B cell (primary cell): ENCODE measurements around the gene TACR2. TPM values are rescaled to one million over a fixed set of nuclear protein-coding genes. Genes with fewer than 3 reads are reported as not detected.

Experiments
- ATAC-seq: fragments of 200-7000 bp; cut with Tn5 transposase; one replicate; pipeline ENCODE4 v1.10.0; 2021; ENCODE audit warnings: low read depth, mild to moderate bottlenecking, moderate number of reproducible peaks, moderate library complexity
- CTCF ChIA-PET: fragments of 350-600 bp; sonication (Branson Sonifier 250); formaldehyde crosslinking; loops from one replicate; lab custom pipeline; 2021; ENCODE audit warnings: antibody characterized with exemption, inconsistent platforms; lab: Charles Lee
- POLR2A ChIA-PET: fragments of 350-600 bp; sonication (Branson Sonifier 250); formaldehyde crosslinking; loops from one replicate; lab custom pipeline; 2021; ENCODE audit warnings: antibody characterized with exemption; lab: Charles Lee
- DNase-seq: peaks from one replicate; pipeline ENCODE4 v3.0.0; 2013
- H2AFZ ChIP-seq: 2 replicates; pipeline ENCODE4 v1.6.1; 2012; ENCODE audit warnings: mild to moderate bottlenecking, low read depth, low read length; ENCODE audit not compliant: insufficient read depth, poor library complexity, severe bottlenecking
- H3K27ac ChIP-seq, 2 donors: 1 replicate in 1 of 2; 2 replicates in 1 of 2; pipeline ENCODE4 v1.5.1; 2012 to 2013; ENCODE audit warnings: low read length in 2 of 2, mild to moderate bottlenecking in 2 of 2, moderate library complexity in 1 of 2
- H3K27me3 ChIP-seq, 4 experiments: fragments of 200-600 bp in 1 of 4; sonication (generic) in 1 of 4; replicated peaks in 1 of 4; 1 replicate in 2 of 4; 2 replicates in 2 of 4; pipeline versions ENCODE4 v1.6.1 to v1.7.0; 2013 to 2016; ENCODE audit warnings: low read length in 3 of 4, mild to moderate bottlenecking in 2 of 4, mixed read lengths in 1 of 4, moderate library complexity in 1 of 4; ENCODE audit not compliant: insufficient read depth in 4 of 4, control insufficient read depth in 3 of 4; ENCODE audit errors: control extremely low read depth in 1 of 4
- H3K36me3 ChIP-seq, 2 experiments: replicated peaks in 1 of 2; 1 replicate in 1 of 2; 2 replicates in 1 of 2; pipeline versions ENCODE4 v1.6.1 to v1.7.1; 2013; ENCODE audit warnings: low read length in 1 of 2; ENCODE audit not compliant: insufficient read depth in 2 of 2, control insufficient read depth in 1 of 2; ENCODE audit errors: control extremely low read depth in 1 of 2, extremely low read depth in 1 of 2
- H3K4me1 ChIP-seq, 2 donors: fragments of 200-600 bp in 1 of 2; sonication (generic) in 1 of 2; 1 replicate in 1 of 2; 2 replicates in 1 of 2; pipeline versions ENCODE4 v1.5.1 to v1.6.1; 2013 to 2017; ENCODE audit warnings: low read length in 2 of 2; ENCODE audit not compliant: control insufficient read depth in 2 of 2, insufficient read depth in 2 of 2
- H3K4me2 ChIP-seq: replicated peaks from 2 replicates; pipeline ENCODE3; 2012; ENCODE audit warnings: mild to moderate bottlenecking, low read depth, low read length; ENCODE audit not compliant: poor library complexity, severe bottlenecking
- H3K4me3 ChIP-seq, 5 experiments: fragments of 200-600 bp in 1 of 5; sonication (generic) in 1 of 5; 1 replicate in 3 of 5; 2 replicates in 2 of 5; pipeline versions ENCODE4 v1.5.1 to v1.7.0; 2011 to 2016; ENCODE audit warnings: low read length in 4 of 5, mild to moderate bottlenecking in 4 of 5, low read depth in 2 of 5, control low read depth in 1 of 5, moderate library complexity in 1 of 5; ENCODE audit not compliant: insufficient read depth in 1 of 5; ENCODE audit errors: control extremely low read depth in 1 of 5, extremely low read depth in 1 of 5
- H3K79me2 ChIP-seq: fragments of 200-600 bp; sonication (generic); one replicate; pipeline ENCODE4 v1.6.0; 2016; ENCODE audit warnings: low read length; ENCODE audit not compliant: control insufficient read depth, insufficient read depth
- H3K9ac ChIP-seq: fragments of 200-600 bp; sonication (generic); 2 replicates; pipeline ENCODE4 v1.6.1; 2017; ENCODE audit warnings: mild to moderate bottlenecking, low read length, moderate library complexity
- H3K9me3 ChIP-seq, 3 donors: one replicate each; pipeline versions ENCODE4 v1.6.1 to v1.7.1; 2013; ENCODE audit warnings: low read length in 2 of 3; ENCODE audit not compliant: control insufficient read depth in 2 of 3, insufficient read depth in 1 of 3; ENCODE audit errors: control extremely low read depth in 1 of 3
- H4K20me1 ChIP-seq: 2 replicates; pipeline ENCODE4 v1.6.0; 2012; ENCODE audit warnings: mild to moderate bottlenecking, low read length; ENCODE audit not compliant: insufficient read depth, control insufficient read depth, poor library complexity, severe bottlenecking
- H3K27ac Mint-ChIP-seq: one replicate; pipeline ENCODE4 v1.8.0; 2021; ENCODE audit warnings: mixed read lengths
- H3K27me3 Mint-ChIP-seq: one replicate; pipeline ENCODE4 v1.8.0; 2021; ENCODE audit warnings: mixed read lengths
- H3K4me1 Mint-ChIP-seq: one replicate; pipeline ENCODE4 v1.8.0; 2021; ENCODE audit warnings: mixed read lengths
- H3K4me3 Mint-ChIP-seq: one replicate; pipeline ENCODE4 v1.8.0; 2021; ENCODE audit warnings: mixed read lengths
- H3K9me3 Mint-ChIP-seq: one replicate; pipeline ENCODE4 v1.8.0; 2022; ENCODE audit warnings: mixed read lengths; ENCODE audit not compliant: insufficient read depth
- EZH2 ChIP-seq: IDR thresholded peaks from 2 replicates; pipeline ENCODE4 v1.6.1; 2012; ENCODE audit warnings: borderline replicate concordance, low read depth, mild to moderate bottlenecking, moderate library complexity, low read length; ENCODE audit not compliant: insufficient read depth, poor library complexity, severe bottlenecking
- WGBS: methylation state at CpG from one replicate; pipeline ENCODE4 v1.1.5; 2013; ENCODE audit warnings: missing lambda C conversion rate; ENCODE audit not compliant: insufficient coverage; 5-methylcytosine and 5-hydroxymethylcytosine counted together
- intact Hi-C: fragments of 100-400 bp; cut with micrococcal nuclease; formaldehyde crosslinking; loops from one replicate; pipeline ENCODE4 v1.10.0; 2022
- polyA plus RNA-seq: library from polyadenylated mRNA; depleted of rRNA; stranded (reverse); fragments of >200 nt; gene quantifications from 2 replicates; pipeline ENCODE4 v1.2.3, GENCODE V29; 2012
- total RNA-seq, 2 donors: library from RNA; stranded (reverse); fragments of 120-200 nt in 1 of 2; gene quantifications; 1 replicate in 1 of 2; 2 replicates in 1 of 2; pipeline versions ENCODE4 v1.2.3 to v1.2.4, GENCODE V29; 2013 to 2022
- TF ChIP-seq, protein P1 (sequence below): fragments of 200-600 bp; IDR thresholded peaks from one replicate; pipeline ENCODE4 v1.8.0; 2022; ENCODE audit warnings: antibody characterized with exemption, mild to moderate bottlenecking

Gene TACR2
- total and polyA plus RNA-seq, 2 donors (not counting 1 experiment from before 2014, with no cell fraction given) = 0.18 TPM; not detected in 1

DNA sequence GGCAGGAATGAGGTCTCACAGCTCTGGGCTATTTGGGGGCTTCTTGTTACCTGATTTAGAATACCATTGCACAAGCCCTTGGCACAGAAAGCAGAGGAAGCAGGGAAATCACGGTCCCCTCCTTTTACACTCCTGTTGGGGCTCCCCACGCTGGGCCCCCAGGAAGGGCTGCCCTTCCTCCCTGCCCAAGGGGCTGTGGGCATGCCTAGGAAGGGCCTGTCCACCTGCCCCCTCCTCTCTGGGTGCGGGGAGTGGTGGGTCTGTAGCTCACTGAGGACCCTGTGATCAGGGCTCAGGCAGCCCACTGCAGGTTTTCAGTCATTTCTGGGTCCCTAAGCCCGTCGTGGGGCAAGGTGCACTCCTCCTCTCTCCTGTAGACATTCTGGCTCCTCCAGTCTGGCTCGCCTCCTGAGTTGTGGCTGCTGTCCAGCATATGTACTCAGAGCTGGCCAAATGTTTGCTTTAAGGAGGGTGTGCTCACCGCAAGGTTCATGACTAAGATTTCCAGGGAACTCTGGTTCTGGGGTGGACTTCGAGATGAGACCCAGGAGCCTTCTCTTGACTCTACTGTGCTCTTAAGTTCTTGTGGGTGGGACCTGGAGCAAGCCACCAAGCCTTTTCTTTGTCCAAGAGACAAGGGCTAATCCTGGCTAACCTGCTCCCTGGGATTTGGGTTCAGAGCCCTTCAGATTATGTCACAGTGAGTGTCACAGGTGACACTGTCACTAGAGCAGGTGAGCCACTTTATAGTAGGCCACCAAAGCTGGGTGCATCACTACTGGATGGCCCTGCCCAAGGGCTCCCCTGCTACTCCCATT is 56.0 kb downstream of the TACR2 start:
- ChIA-PET CTCF (no interaction called here), POLR2A (no interaction called here)
- Histone ChIP-seq H3K4me2 (no peak overlapping the region), H2AFZ (no peak overlapping the region), H3K4me1 (peaks cover 0 to 13% of the 10 kb centered on the region in 2 donors), H3K9ac (no peak overlapping the region), H3K27me3 (no peaks in the 10 kb centered on the region), H3K27ac (no peak overlapping the region), H3K4me3 (no peak overlapping the region), H3K9me3 (no peaks in the 10 kb centered on the region), H3K36me3 (peaks cover 0 to 31% of the 10 kb centered on the region in 2 experiments), H4K20me1 (peaks cover 27% of the 10 kb centered on the region), H3K79me2 (peaks cover 43% of the 10 kb centered on the region)
- WGBS = 93% methylated on average over 8 of the region's 8 CpGs
- H3K27me3 Mint-ChIP-seq = no peaks in the 10 kb centered on the region
- no peaks in the 10 kb centered on the region for H3K9me3 Mint-ChIP-seq
- ATAC-seq = no peak
- H3K4me3 Mint-ChIP-seq = no peak overlapping the region
- TF ChIP-seq, protein P1, sequence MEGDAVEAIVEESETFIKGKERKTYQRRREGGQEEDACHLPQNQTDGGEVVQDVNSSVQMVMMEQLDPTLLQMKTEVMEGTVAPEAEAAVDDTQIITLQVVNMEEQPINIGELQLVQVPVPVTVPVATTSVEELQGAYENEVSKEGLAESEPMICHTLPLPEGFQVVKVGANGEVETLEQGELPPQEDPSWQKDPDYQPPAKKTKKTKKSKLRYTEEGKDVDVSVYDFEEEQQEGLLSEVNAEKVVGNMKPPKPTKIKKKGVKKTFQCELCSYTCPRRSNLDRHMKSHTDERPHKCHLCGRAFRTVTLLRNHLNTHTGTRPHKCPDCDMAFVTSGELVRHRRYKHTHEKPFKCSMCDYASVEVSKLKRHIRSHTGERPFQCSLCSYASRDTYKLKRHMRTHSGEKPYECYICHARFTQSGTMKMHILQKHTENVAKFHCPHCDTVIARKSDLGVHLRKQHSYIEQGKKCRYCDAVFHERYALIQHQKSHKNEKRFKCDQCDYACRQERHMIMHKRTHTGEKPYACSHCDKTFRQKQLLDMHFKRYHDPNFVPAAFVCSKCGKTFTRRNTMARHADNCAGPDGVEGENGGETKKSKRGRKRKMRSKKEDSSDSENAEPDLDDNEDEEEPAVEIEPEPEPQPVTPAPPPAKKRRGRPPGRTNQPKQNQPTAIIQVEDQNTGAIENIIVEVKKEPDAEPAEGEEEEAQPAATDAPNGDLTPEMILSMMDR = no peak
- no peak for TF ChIP-seq EZH2
- DNase-seq = no peak
- H3K27ac Mint-ChIP-seq = no peak overlapping the region
- intact Hi-C loops = no loop called here
- peaks cover 12% of the 10 kb centered on the region for H3K4me1 Mint-ChIP-seq

DNA sequence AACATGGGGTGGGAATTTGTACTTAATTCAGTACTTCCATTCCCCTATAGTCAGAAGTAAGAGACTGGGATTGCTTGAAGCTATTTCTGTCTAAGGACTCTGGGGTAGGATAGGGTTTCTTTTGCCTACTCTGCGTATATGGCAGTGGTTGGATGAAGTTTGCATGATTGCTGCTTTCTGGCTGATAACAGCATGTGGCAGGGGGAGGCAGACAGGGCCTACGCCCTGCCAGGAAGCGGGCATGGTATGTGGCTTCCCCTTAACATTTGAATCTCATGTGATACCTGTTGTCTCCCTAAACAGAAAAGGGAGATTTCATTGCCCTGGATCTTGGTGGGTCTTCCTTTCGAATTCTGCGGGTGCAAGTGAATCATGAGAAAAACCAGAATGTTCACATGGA is 57.1 kb downstream of the TACR2 start:
- peaks cover 0 to 20% of the 10 kb centered on the region in 2 experiments for H3K36me3 ChIP-seq
- ATAC-seq (no peak), DNase-seq (no peak)
- H3K9ac ChIP-seq = no peak overlapping the region
- no peaks in the 10 kb centered on the region for H3K9me3 ChIP-seq
- CTCF ChIA-PET = no interaction called here
- no peak overlapping the region for H3K27ac Mint-ChIP-seq
- no peaks in the 10 kb centered on the region for H3K27me3 ChIP-seq
- H3K4me1 ChIP-seq = peaks cover 0 to 13% of the 10 kb centered on the region in 2 donors
- peaks cover 12% of the 10 kb centered on the region for H3K4me1 Mint-ChIP-seq
- no peaks in the 10 kb centered on the region for H3K27me3 Mint-ChIP-seq
- no peak overlapping the region for H3K4me3 ChIP-seq
- intact Hi-C loops = no loop called here
- no peaks in the 10 kb centered on the region for H3K9me3 Mint-ChIP-seq
- no peak overlapping the region for H3K4me2 ChIP-seq
- H4K20me1 ChIP-seq = peaks cover 22% of the 10 kb centered on the region
- no peak overlapping the region for H3K4me3 Mint-ChIP-seq
- TF ChIP-seq EZH2 = no peak
- TF ChIP-seq, protein P1 = no peak
- WGBS = 88% methylated on average over 5 of the region's 5 CpGs
- POLR2A ChIA-PET = no interaction called here
- H3K27ac ChIP-seq = no peak overlapping the region
- no peak overlapping the region for H2AFZ ChIP-seq
- peaks cover 52% of the 10 kb centered on the region for H3K79me2 ChIP-seq
